ENCODE data around the gene PGAP1. TPM values are rescaled to one million over a fixed set of nuclear protein-coding genes. Genes with fewer than 3 reads are reported as not detected.

Gene PGAP1
- total and polyA plus RNA-seq, 9 of the 15 experiments (the other 6 are each of a cell fraction or from before 2014, with no cell fraction given) = 0.08 to 0.73 (median 0.52) TPM

- no peak for TF ChIP-seq NR4A1 (CRISPR knock-in tag; IDR thresholded peaks at IDR 0.05)
- no peak for TF ChIP-seq NR4A1 (tag; IDR thresholded peaks at IDR 0.05)
- TF ChIP-seq ZFP1 (CRISPR knock-in tag; IDR thresholded peaks at IDR 0.05) = no peak
- TF ChIP-seq ZNF76 (CRISPR knock-in tag; IDR thresholded peaks at IDR 0.05; ENCODE audit: borderline replicate concordance) = no peak
- TF ChIP-seq FIP1L1 (IDR thresholded peaks at IDR 0.05; ENCODE audit: low read depth, low read length, poor library complexity, severe bottlenecking) = no peak
- no peak for TF ChIP-seq E2F5 (CRISPR knock-in tag; IDR thresholded peaks at IDR 0.05)
- TF ChIP-seq E2F3 (CRISPR knock-in tag; IDR thresholded peaks at IDR 0.05) = no peak
- no peak for TF ChIP-seq POLR3G (IDR thresholded peaks at IDR 0.05; ENCODE audit: extremely low read depth, insufficient read length, insufficient replicate concordance)
- TF ChIP-seq NBN (IDR thresholded peaks at IDR 0.05; ENCODE audit: low read depth) = no peak
These were observed 48.5 kb upstream of the PGAP1 start (continued) for GRCh38 chr2:196974970-196975369.

GRCh38 chr2:196971574-196972279 lies 45.2 kb upstream of the PGAP1 start:
- no peak overlapping the region for H3K4me2 ChIP-seq (ENCODE audit: insufficient read depth, low read length)
- in situ Hi-C loops (cut with MboI) (no loop called here), intact Hi-C loops (cut with micrococcal nuclease) (no loop called here)
- no TSS peak for BruUV-seq (replicated peaks)
- H3K9me1 ChIP-seq (ENCODE audit: control insufficient read depth, insufficient read depth, low read length) = no peaks in the 10 kb centered on the region
- no peak overlapping the region for H3K9ac ChIP-seq (ENCODE audit: insufficient read depth in 1 of 2, low read depth in 2 of 2, low read length in 2 of 2)
- H3K9me3 ChIP-seq (replicated peaks; ENCODE audit: control insufficient read depth, insufficient read depth, low read depth, low read length) = no peaks in the 10 kb centered on the region
- ChIA-PET CTCF (ENCODE audit: low intra/inter-chr PET ratio) (no interaction called here), POLR2A (no interaction called here)
- H3K4me3 ChIP-seq = no peak overlapping the region
- H3K4me1 ChIP-seq (replicated peaks in 1 of 2; ENCODE audit: control insufficient read depth in 2 of 2, insufficient read depth in 2 of 2, low read length in 2 of 2) = no peaks in the 10 kb centered on the region
- no peaks in the 10 kb centered on the region for H3K36me3 ChIP-seq (ENCODE audit: control insufficient read depth, insufficient read depth, low read length)
- no peaks in the 10 kb centered on the region for H3K79me2 ChIP-seq (ENCODE audit: control insufficient read depth, insufficient read depth, low read length)
- FAIRE-seq (no peak), ATAC-seq (no peak), DNase-seq (ENCODE audit: extremely low read depth in 1 of 4, low spot score in 3 of 4) (no peak)
- H3K27me3 ChIP-seq (ENCODE audit: control insufficient read depth in 2 of 2, insufficient read depth in 2 of 2, low read length in 2 of 2) = no peaks in the 10 kb centered on the region
- 9% methylated on average over 3 of the region's 3 CpGs for WGBS (ENCODE audit: insufficient coverage, low coverage, missing lambda C conversion rate)
- no peak overlapping the region for H3K27ac ChIP-seq (ENCODE audit: extremely low read depth, low read depth, low read length)
- TF ChIP-seq FOXJ2 (tag; IDR thresholded peaks at IDR 0.05) (no peak), REST (IDR thresholded peaks at IDR 0.05; ENCODE audit: borderline replicate concordance) (no peak), REST (CRISPR knock-in tag; IDR thresholded peaks at IDR 0.05; ENCODE audit: low read depth) (no peak), CBX1 (IDR thresholded peaks at IDR 0.05; ENCODE audit: low read depth) (no peak), DNMT1 (IDR thresholded peaks at IDR 0.05) (no peak)
- no peaks in the 10 kb centered on the region for H4K20me1 ChIP-seq (replicated peaks; ENCODE audit: control insufficient read depth, insufficient read depth, low read length)
- no peak overlapping the region for H2AFZ ChIP-seq (ENCODE audit: low read depth, low read length)
